ENCODE data around the gene CALHM6.

The CALHM6 gene

GRCh38 chr6:116461331-116461931 lies at the start of gene CALHM6:
TSS of gene CALHM6 (plus strand) at chr6:116461375. CDS start at chr6:116461930, 555 bp downstream.
- DNase-seq: no peak

DNA sequence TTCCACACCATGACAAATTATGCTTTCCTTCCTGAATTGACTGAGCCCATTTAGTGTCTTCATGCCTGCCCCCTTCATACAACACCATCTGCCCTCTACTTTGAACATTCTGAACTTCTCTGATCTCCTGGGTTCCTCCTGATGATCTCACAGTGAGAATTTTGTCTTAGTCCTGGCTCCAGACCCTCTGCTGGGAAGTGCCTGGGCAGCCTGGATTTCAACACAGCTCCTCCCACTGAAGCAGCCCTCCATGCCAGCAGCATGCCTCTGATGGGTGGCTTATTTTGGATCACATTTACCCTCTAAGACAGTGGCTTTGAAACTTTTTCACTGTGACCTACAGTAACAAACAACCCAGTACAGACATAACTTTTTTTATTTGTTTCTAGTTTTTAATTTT lies 48.9 kb upstream of the CALHM6 start:
- no peak for DNase-seq

- no peak for DNase-seq
These were observed 47.8 kb upstream of the CALHM6 start for GRCh38 chr6:116413357-116413756.

- DNase-seq: no peak
These were observed 43.5 kb upstream of the CALHM6 start for GRCh38 chr6:116417661-116418060.

- no peak for DNase-seq
These were observed 41.9 kb upstream of the CALHM6 start for GRCh38 chr6:116419069-116419786.

- no peak for DNase-seq
These were observed 40.8 kb upstream of the CALHM6 start for GRCh38 chr6:116420341-116420740.

GRCh38 chr6:116422238-116422637 lies 38.9 kb upstream of the CALHM6 start:
- DNase-seq: no peak

DNA sequence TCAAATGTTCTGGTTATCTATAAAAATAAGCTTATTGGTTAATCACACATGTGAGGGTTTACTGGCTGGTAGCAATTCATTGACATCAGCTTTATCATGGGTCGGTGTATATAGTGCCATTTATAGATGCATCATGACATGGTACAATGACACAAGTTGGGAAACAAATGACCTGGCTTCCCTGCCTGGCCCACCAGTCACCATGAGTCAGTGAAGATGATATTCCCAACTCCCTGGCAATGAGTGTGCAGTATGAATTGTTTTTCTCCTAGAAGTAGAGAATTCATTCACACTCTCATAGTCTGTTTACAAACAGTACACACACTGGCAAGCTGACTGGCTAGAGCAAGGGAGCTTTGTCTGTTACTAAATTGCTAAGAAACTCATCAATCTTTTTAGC lies 37.2 kb upstream of the CALHM6 start:
- no peak for DNase-seq

DNA sequence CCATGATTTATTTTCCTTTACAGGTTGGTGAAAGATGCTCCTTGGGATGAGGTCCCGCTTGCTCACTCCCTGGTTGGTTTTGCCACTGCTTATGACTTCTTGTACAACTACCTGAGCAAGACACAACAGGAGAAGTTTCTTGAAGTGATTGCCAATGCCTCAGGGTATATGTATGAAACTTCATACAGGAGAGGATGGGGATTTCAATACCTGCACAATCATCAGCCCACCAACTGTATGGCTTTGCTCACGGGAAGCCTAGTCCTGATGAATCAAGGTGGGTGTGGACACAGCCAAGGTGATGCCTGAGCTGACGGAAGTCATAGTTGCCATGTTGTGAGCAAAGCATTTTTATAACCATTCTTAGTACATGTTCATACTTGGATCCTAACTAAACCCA lies 34.6 kb upstream of the CALHM6 start:
- no peak for DNase-seq

DNA sequence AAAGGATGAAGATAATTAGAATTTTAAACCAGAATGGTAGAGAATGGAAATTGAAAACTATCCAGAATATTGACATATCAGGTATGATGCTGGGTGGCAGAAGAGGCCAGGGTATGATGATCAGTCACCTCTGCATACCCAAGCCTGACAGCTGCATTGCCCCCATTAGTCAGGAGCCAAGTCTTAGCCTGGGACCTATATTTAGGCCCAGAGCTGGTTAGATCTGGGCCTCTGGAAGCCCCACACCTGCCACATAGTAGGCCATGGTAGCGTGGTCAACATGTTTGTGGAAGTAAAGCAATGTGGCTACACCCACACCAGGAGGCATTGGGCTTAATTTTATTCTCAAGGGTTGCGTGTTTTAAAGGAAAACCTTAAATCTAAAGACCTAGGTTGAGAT lies 32.1 kb upstream of the CALHM6 start:
- DNase-seq: no peak

DNA sequence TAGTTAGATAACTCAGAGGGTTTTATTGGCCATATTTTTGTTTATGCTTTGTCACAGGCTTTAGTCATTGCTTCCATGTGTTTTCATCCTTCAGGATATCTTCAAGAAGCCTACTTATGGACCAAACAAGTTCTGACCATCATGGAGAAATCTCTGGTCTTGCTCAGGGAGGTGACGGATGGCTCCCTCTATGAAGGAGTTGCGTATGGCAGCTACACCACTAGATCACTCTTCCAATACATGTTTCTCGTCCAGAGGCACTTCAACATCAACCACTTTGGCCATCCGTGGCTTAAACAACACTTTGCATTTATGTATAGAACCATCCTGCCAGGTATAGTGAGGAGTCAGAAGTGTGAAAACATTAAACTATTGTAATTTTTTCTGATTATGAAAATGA lies 30.3 kb upstream of the CALHM6 start:
- DNase-seq: no peak

DNA sequence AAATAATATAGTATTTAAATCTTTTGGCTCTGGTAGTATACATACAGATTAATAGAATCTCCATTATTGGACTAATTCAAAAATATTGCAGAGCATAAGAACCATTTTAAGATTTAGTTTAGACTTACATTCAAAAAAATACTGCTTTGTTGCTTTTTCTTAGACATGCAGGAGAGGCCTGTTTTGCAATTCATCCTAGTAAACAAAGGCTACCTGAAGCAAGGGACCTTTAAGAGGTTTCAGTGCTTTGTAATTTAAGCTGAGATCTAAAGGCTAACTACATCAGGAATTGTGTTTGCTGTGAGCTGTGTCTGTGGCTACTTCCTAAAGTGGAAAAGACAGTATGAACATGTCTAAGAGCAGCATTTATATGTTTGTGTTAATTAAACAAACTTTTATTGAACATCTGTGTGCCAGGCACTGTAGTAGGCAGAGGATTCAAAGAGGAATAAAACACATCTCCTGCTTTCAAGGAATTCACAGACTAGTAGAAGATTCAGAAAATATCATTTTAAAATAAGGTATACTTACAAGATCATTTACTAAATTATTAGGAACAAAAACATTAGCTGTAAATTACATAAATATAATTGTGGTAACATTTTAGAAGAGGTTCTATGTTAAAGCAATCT lies 29.1 kb upstream of the CALHM6 start:
- DNase-seq: no peak

GRCh38 chr6:116433206-116433712 lies 27.9 kb upstream of the CALHM6 start:
- DNase-seq: no peak

GRCh38 chr6:116434056-116434725 lies 27.0 kb upstream of the CALHM6 start:
- no peak for DNase-seq

DNA sequence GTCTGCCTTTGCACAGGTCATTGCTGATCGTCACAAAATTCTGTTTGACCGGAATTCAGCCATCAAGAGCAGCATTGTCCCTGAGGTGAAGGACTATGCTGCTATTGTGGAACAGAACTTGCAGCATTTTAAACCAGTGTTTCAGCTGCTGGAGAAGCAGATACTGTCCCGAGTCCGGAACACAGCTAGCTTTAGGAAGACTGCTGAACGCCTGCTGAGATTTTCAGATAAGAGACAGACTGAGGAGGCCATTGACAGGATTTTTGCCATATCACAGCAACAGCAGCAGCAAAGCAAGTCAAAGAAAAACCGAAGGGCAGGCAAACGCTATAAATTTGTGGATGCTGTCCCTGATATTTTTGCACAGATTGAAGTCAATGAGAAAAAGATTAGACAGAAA lies 24.6 kb upstream of the CALHM6 start:
- no peak for DNase-seq

- DNase-seq: no peak
These were observed 23.5 kb upstream of the CALHM6 start for GRCh38 chr6:116437656-116438055.

DNA sequence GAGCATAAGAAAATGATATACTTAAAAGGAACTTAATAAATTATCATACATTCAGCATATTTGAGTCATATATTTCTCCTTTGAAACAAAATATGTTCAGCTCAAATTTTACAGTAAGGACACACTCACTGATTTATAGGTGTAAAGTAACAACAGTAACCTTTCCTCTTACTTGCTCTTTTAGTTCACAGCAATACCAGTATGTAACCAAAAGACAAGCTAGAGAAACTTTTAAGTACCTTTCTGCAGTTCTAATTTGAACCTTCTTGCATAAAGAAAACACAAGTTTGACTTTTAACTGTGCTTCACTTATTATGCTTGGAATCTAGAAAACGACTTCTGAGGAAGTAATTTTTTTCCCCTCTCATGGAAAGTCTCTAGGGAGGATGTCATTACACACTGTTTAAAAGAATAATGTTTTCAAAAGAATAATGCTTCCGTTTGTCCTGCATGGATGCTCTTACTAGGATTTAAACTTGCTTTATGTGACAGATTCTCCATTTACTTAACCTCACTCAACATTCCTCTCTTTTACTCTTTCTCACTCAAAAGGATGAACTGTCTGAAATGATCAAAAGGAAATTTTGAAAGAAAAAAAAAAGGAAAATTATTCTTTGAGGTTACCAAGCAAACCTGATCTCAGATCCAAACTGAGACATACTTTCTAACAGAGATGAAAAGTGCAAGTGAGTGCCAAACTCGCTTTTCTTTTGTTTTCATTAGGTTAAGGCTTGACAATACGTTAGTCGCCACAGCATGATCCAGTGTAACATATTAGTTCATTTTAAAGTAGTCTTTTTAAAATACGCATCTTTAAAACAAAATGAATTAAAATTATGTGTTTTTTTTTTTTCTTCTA lies 22.4 kb upstream of the CALHM6 start:
- no peak for DNase-seq

DNA sequence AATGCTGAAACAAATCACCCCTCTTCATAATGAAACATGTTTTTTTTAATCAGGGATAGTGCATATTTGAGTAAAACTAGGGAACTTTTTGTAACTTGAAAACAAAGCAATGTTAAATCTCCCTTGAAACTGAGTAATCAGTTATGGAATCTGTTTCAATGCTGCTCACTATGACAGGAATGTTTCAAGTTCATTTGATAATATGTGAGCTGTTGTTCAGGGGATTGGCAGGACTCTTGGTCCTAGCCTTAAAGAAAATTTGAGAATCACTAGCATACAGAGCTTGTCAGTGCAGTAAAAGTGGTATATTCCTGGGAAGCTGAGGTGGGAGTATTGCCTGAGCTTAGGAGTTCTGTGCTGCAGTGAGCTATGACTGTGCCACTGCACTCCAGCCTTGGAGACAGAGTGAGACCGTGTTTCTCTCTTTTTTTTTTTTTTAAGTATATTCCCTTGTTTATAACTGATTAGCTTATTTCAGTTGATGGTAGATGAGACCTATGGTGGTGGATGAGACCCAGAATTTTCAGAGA lies 21.6 kb upstream of the CALHM6 start:
- no peak for DNase-seq

DNA sequence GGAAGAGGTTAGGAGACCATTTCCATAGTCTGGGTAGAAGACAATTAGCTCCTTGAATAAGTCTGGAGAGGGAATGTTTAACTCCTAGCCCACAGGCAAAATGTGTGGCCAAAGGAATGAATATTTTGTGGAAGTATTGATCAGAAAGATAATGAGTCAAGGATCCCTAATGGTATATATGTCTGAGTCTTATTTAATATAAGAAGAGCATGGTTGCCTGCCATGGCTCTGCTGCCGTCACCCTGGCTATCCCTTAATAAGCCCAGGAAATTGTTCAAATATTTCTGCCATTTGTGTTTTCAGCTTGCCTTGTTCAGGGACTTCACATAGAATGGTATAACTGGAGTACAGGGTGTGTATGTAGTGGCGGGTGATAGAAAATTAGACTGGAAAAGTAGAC lies 18.1 kb upstream of the CALHM6 start:
- DNase-seq: no peak

- DNase-seq: no peak
These were observed 17.1 kb upstream of the CALHM6 start for GRCh38 chr6:116444092-116444491.

DNA sequence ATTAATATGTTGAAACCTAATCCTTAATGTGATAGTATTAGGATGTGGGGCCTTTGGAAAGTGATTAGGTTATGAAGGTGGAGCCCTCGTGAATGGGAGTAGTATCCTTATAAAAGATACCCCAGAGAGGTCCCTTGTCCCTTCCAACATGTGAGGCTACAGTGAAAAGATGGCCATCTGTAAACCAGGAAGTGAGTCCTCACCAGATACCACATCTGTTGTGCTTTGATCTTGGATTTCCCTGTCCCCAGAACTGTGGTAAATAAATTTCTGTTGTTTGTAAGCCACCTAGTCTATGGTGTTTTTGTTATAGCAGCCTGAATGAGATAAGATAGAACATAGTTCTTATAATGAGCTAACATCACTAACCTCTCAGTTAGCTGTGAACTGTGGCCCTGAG lies 16.6 kb upstream of the CALHM6 start:
- no peak for DNase-seq

GRCh38 chr6:116445102-116445501 lies 16.1 kb upstream of the CALHM6 start:
- no peak for DNase-seq

All from NCI-H1092 (cell line).